Gastroesophageal sphincter (tissue), 4 donors: ENCODE results near the gene NPLOC4. TPM values are rescaled to one million over a fixed set of nuclear protein-coding genes. Genes with fewer than 3 reads are reported as not detected.

Source experiments
- ATAC-seq: fragments of 150-250 bp; one replicate; pipeline ENCODE4 v1.9.1; 2016; ENCODE audit warnings: mild to moderate bottlenecking, moderate library complexity
- H3K27ac ChIP-seq, 4 donors: fragments of 200-600 bp; sonication (generic) in 3 of 4; 1 replicate in 3 of 4; 2 replicates in 1 of 4; pipeline ENCODE4 v1.5.1; 2016 to 2019
- H3K27me3 ChIP-seq: fragments of 200-600 bp; sonication (generic); one replicate; pipeline ENCODE4 v1.5.1; 2019
- H3K36me3 ChIP-seq, 2 donors: fragments of 200-600 bp; sonication (generic); one replicate each; pipeline ENCODE4 v1.5.1; 2019; ENCODE audit warnings: control low read depth in 1 of 2
- H3K4me1 ChIP-seq, 3 donors: fragments of 200-600 bp; sonication (generic); 1 replicate in 2 of 3; 2 replicates in 1 of 3; pipeline ENCODE4 v1.5.1; 2016 to 2019; ENCODE audit warnings: control low read depth in 2 of 3
- H3K4me3 ChIP-seq, 2 donors: fragments of 200-600 bp; sonication (generic); one replicate each; pipeline ENCODE4 v1.5.1; 2019; ENCODE audit warnings: mild to moderate bottlenecking in 1 of 2, moderate library complexity in 1 of 2
- H3K9me3 ChIP-seq, 3 donors: fragments of 200-600 bp; sonication (generic); one replicate each; pipeline ENCODE4 v1.5.1; 2017 to 2019; ENCODE audit warnings: control low read depth in 2 of 3
- CTCF ChIP-seq, 4 experiments: fragments of 200-600 bp in 2 of 4; fragments of 450-650 bp in 2 of 4; sonication (generic) in 1 of 4; IDR thresholded peaks; one replicate each; pipeline ENCODE4 v1.5.1; 2017 to 2019; ENCODE audit warnings: antibody characterized with exemption in 4 of 4, mild to moderate bottlenecking in 2 of 4, moderate library complexity in 2 of 4
- EP300 ChIP-seq: sonication (generic); formaldehyde crosslinking; IDR thresholded peaks from one replicate; pipeline ENCODE4 v1.6.1; 2017; ENCODE audit warnings: antibody characterized with exemption, mild to moderate bottlenecking
- POLR2A ChIP-seq, 2 donors: fragments of 450-650 bp; IDR thresholded peaks; one replicate each; pipeline ENCODE4 v1.6.1; 2017; ENCODE audit warnings: antibody characterized with exemption in 2 of 2, mild to moderate bottlenecking in 2 of 2, moderate library complexity in 1 of 2
- POLR2AphosphoS5 ChIP-seq: sonication (generic); formaldehyde crosslinking; IDR thresholded peaks from one replicate; pipeline ENCODE4 v1.6.1; 2017; ENCODE audit warnings: antibody characterized with exemption
- WGBS, 2 donors: methylation state at CpG; one replicate each; pipeline ENCODE4 v1.1.5; 2018; ENCODE audit warnings: low coverage in 1 of 2; 5-methylcytosine and 5-hydroxymethylcytosine counted together
- total RNA-seq, 4 donors: library from RNA; depleted of rRNA; stranded (reverse); fragments of >200 nt; gene quantifications; one replicate each; pipeline ENCODE4 v1.1.0, GENCODE V29; 2016

NPLOC4 gene
- total RNA-seq, 4 donors from 2014 or later, result 49.5 to 83.8 (median 58.0) TPM

- H3K27me3 ChIP-seq, result no peaks in the 10 kb centered on the region
- H3K4me3 ChIP-seq, result no peak overlapping the region
- H3K4me1 ChIP-seq, result peaks cover 0 to 9% (median 0%) of the 10 kb centered on the region in 3 donors
- no peaks in the 10 kb centered on the region for H3K9me3 ChIP-seq
- no peak overlapping the region for H3K27ac ChIP-seq
- peaks cover 0 to 96% of the 10 kb centered on the region in 2 donors for H3K36me3 ChIP-seq
- ATAC-seq, result no peak
- TF ChIP-seq EP300, result no peak
- TF ChIP-seq POLR2AphosphoS5, result no peak
- TF ChIP-seq POLR2A (IDR thresholded peaks at IDR 0.05), result no peak
- TF ChIP-seq CTCF (IDR thresholded peaks at IDR 0.05), result no peak
- 86 to 92% methylated on average over 9 to 13 of the region's 13 CpGs for WGBS, 2 donors
These were observed 28.3 kb downstream of the NPLOC4 start for GRCh38 chr17:81608605-81609004.

DNA sequence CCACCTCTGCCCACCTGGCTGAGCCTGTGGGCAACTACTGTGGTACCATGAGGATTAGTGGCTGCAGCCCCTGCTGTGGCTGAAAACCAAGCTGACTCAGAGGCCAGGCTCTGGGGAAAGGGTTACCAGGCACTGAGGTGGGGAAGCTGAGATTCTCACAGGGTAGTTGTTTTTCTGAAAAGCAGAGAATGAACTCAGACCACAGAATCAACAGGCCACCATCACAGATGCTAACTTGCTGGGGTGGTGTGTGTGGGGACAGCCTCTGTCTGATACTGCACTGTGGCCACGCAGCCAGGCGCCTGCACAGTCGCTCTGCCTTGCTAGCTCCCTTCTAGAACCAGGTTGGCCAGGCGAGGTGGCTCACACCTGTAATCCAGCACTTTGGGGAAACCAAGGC is 28.8 kb downstream of the NPLOC4 start:
- no peak for ATAC-seq
- Histone ChIP-seq H3K9me3 (no peaks in the 10 kb centered on the region), H3K4me3 (no peak overlapping the region), H3K36me3 (peaks cover 0 to 96% of the 10 kb centered on the region in 2 donors), H3K27ac (no peak overlapping the region), H3K4me1 (peaks cover 0 to 5% (median 0%) of the 10 kb centered on the region in 3 donors), H3K27me3 (no peaks in the 10 kb centered on the region)
- no peak for TF ChIP-seq POLR2AphosphoS5
- no peak for TF ChIP-seq EP300
- TF ChIP-seq POLR2A (IDR thresholded peaks at IDR 0.05), result no peak
- no peak for TF ChIP-seq CTCF (IDR thresholded peaks at IDR 0.05)
- no CpG with 5 or more reads among the region's 4 CpGs for WGBS, 2 donors

DNA sequence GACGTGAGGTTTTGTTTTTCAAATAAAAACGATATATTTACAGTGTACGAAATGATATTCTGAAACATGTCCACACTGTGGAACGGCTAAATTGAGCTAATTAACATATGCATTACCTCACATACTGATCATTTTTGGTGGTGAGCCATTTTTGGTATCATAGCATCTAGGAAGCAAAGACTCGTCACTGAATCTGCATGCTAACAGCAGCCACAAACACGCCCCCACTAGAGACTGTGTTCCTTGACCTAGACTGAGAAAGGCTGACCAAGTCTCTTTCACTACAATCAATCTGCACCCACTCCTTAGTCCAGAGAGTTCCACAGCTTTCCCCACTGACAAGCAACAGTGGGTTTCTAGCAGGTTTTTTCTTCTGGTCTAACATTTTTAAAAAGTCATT is 29.5 kb downstream of the NPLOC4 start:
- no peaks in the 10 kb centered on the region for H3K27me3 ChIP-seq
- TF ChIP-seq EP300, result no peak
- no peak for TF ChIP-seq POLR2A (IDR thresholded peaks at IDR 0.05)
- no peak for TF ChIP-seq POLR2AphosphoS5
- no peak for TF ChIP-seq CTCF (IDR thresholded peaks at IDR 0.05)
- ATAC-seq, result no peak
- H3K4me3 ChIP-seq, result no peak overlapping the region
- peaks cover 0 to 5% (median 0%) of the 10 kb centered on the region in 3 donors for H3K4me1 ChIP-seq
- no peak overlapping the region for H3K27ac ChIP-seq
- WGBS, 2 donors, result 50 to 73% methylated on average over 6 of the region's 6 CpGs
- H3K36me3 ChIP-seq, result peaks cover 0 to 96% of the 10 kb centered on the region in 2 donors
- H3K9me3 ChIP-seq, result no peaks in the 10 kb centered on the region

DNA sequence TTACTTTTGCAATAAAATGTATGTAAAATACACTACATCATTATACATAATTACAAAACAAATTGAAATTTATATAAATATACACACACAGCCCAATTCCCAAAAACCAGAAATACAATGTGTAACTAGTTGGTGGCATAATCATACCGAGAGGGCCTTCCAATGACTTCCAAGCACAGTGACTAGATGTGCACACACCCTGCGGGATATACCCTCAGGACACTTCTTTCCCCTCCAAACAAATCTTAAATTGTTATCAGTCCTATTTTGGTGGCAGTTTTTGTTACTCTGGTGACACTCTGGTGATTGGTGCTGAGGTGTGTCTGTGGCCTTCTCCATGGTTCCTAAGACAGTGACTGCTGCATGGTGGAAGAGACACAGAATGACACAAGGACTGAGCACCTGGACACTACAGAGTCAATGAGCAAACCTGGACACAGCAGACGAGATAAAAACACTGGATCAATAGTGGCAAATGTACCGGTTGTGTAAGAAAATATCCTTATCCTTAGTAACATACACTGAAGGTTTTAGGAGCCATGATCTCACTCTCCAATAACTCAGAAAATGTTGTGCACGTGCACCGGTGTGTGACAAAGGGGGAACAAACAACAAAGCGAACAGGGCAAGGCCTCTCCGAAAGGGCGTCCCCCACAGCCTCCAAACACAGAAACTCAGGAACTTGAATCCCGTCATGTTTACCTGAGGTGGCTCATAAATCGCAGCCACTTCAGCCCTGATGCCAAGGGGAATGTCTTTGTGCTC is 32.9 kb downstream of the NPLOC4 start:
- WGBS, 2 donors, result 82 to 88% methylated on average over 10 to 11 of the region's 11 CpGs
- ATAC-seq, result no peak
- Histone ChIP-seq H3K36me3 (peaks cover 0 to 89% of the 10 kb centered on the region in 2 donors), H3K9me3 (no peaks in the 10 kb centered on the region), H3K4me3 (no peak overlapping the region), H3K27ac (no peak overlapping the region), H3K27me3 (no peaks in the 10 kb centered on the region), H3K4me1 (peaks cover 0 to 24% (median 0%) of the 10 kb centered on the region in 3 donors)
- TF ChIP-seq POLR2A (IDR thresholded peaks at IDR 0.05), result no peak
- no peak for TF ChIP-seq CTCF (IDR thresholded peaks at IDR 0.05)
- no peak for TF ChIP-seq POLR2AphosphoS5
- no peak for TF ChIP-seq EP300

- peak; percentile 73 for ATAC-seq
- no peaks in the 10 kb centered on the region for H3K9me3 ChIP-seq
- no peak overlapping the region for H3K27ac ChIP-seq
- no peaks in the 10 kb centered on the region for H3K27me3 ChIP-seq
- TF ChIP-seq EP300 (no peak), CTCF (IDR thresholded peaks at IDR 0.05) (peak; percentile 53 to 81 (median 72)), POLR2AphosphoS5 (no peak), POLR2A (IDR thresholded peaks at IDR 0.05) (no peak)
- H3K36me3 ChIP-seq, result peaks cover 0 to 89% of the 10 kb centered on the region in 2 donors
- H3K4me3 ChIP-seq, result no peak overlapping the region
- WGBS, 2 donors, result 36 to 39% methylated on average over 9 of the region's 9 CpGs
- H3K4me1 ChIP-seq, result peaks cover 0 to 24% (median 0%) of the 10 kb centered on the region in 3 donors
These were observed 35.3 kb downstream of the NPLOC4 start for GRCh38 chr17:81601525-81602120.
